Nephron progenitor cell (in vitro differentiated cells): Measurements from ENCODE around the gene LHPP.

ENCODE experiments used
- DNase-seq: peaks from one replicate; pipeline ENCODE4 v3.0.0; 2021
- H3K27ac Mint-ChIP-seq: 2 replicates; pipeline ENCODE4 v1.8.0; 2021; ENCODE audit warnings: mild to moderate bottlenecking, moderate library complexity, mixed read lengths
- H3K27me3 Mint-ChIP-seq: 2 replicates; pipeline ENCODE4 v1.8.0; 2021; ENCODE audit warnings: mild to moderate bottlenecking, low read depth, mixed read lengths; ENCODE audit not compliant: poor library complexity
- H3K36me3 Mint-ChIP-seq: 2 replicates; pipeline ENCODE4 v1.8.0; 2021; ENCODE audit warnings: low read depth, mixed read lengths
- H3K4me1 Mint-ChIP-seq: 2 replicates; pipeline ENCODE4 v1.8.0; 2021; ENCODE audit warnings: mixed read lengths
- H3K4me3 Mint-ChIP-seq: 2 replicates; pipeline ENCODE4 v1.8.0; 2021; ENCODE audit warnings: mild to moderate bottlenecking, moderate library complexity, mixed read lengths
- H3K9me3 Mint-ChIP-seq: 2 replicates; pipeline ENCODE4 v1.8.0; 2021; ENCODE audit warnings: mild to moderate bottlenecking, moderate library complexity, mixed read lengths
- TF ChIP-seq, protein P1 (sequence below): fragments of 200-600 bp; sonication (generic); IDR thresholded peaks from 2 replicates; pipeline ENCODE4 v1.5.0; 2021; ENCODE audit warnings: antibody characterized with exemption

LHPP gene

DNA sequence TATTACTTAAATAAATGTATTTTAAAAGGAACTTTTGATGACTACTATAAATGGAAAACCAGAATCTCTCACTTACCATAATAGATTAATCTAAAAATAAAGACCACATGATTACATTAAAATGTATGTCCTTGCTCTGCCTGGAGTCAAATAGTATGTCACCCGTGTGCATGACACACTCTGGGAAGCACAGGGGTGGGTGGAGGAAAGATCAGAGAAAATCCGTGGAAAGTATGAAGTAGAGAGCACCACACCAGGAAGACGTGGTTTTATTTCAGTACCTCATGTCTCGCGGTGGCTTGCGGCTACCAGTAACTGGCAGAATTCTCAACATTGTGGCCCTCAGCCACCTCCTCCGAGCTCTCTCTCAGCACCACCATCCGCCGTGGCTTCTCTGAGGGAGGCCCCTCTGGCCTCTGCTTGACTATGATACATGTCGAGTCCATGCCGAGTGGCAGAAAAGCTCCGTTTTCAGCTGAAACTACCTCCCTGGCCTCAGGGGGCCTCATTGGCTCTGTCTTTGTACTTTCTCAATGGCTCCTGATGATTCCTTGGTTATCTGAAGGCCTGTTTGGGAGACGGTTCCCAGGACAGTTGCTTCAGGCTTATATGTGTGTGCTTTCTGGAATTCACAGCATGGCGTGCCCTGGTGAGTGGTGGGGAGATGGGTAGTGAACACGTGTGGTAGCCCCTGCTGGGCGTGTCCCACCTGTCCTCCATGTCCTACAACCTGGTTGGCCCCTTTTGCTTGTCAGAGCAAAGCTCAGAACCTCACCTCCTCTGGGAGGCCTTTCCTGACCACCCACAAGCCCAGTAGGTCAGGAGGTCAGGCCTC, 49.8 kb downstream of the LHPP start:
- H3K27me3 Mint-ChIP-seq: peaks cover 21% of the 10 kb centered on the region
- peaks cover 36% of the 10 kb centered on the region for H3K4me1 Mint-ChIP-seq
- H3K27ac Mint-ChIP-seq: no peak overlapping the region
- H3K36me3 Mint-ChIP-seq: peaks cover 8% of the 10 kb centered on the region
- H3K4me3 Mint-ChIP-seq: no peak overlapping the region
- TF ChIP-seq, protein P1, sequence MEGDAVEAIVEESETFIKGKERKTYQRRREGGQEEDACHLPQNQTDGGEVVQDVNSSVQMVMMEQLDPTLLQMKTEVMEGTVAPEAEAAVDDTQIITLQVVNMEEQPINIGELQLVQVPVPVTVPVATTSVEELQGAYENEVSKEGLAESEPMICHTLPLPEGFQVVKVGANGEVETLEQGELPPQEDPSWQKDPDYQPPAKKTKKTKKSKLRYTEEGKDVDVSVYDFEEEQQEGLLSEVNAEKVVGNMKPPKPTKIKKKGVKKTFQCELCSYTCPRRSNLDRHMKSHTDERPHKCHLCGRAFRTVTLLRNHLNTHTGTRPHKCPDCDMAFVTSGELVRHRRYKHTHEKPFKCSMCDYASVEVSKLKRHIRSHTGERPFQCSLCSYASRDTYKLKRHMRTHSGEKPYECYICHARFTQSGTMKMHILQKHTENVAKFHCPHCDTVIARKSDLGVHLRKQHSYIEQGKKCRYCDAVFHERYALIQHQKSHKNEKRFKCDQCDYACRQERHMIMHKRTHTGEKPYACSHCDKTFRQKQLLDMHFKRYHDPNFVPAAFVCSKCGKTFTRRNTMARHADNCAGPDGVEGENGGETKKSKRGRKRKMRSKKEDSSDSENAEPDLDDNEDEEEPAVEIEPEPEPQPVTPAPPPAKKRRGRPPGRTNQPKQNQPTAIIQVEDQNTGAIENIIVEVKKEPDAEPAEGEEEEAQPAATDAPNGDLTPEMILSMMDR: no peak
- no peak for DNase-seq
- peaks cover 15% of the 10 kb centered on the region for H3K9me3 Mint-ChIP-seq

DNA sequence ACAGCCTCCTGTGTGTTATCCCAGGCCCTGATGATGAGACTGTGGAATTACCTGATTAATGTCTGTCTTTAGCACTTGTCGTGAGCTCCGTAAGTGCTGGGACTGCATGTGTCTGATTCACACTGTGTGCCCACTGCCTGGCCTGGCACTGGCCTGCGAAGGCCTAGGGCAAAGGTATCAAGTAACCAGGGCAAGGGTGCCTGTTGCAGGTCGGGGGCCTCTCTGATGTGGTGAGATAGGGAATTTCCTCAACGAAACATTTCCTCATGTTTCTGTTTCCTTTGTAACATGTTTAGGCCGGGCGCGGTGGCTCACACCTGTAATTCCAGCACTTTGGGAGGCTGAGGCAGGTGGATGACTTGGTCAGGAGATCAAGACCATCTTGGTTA, 50.4 kb downstream of the LHPP start:
- H3K4me3 Mint-ChIP-seq: no peak overlapping the region
- H3K9me3 Mint-ChIP-seq: peaks cover 15% of the 10 kb centered on the region
- TF ChIP-seq, protein P1: no peak
- peaks cover 8% of the 10 kb centered on the region for H3K36me3 Mint-ChIP-seq
- DNase-seq: no peak
- peaks cover 42% of the 10 kb centered on the region for H3K4me1 Mint-ChIP-seq
- no peak overlapping the region for H3K27ac Mint-ChIP-seq
- peaks cover 23% of the 10 kb centered on the region for H3K27me3 Mint-ChIP-seq

DNA sequence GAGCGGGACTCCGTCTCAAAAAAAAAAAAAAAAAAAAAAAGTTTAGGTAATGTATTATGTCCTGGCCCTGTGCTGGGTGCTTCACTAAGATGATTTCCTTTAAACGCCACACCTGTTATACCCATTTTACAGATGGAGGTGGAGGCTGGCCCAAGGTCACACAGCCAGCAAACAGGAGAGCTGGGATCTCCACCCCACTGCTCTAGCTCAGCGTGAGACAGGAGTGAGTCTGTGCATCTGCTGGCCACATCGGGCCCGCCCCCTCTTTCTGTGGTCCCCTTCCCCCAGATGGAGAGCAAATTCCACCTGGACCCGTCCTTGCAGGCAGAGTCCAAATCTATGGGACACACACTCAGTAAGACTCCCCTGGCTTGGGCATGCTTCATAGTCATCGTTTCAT, 51.0 kb downstream of the LHPP start:
- peaks cover 8% of the 10 kb centered on the region for H3K36me3 Mint-ChIP-seq
- no peak overlapping the region for H3K4me3 Mint-ChIP-seq
- H3K27ac Mint-ChIP-seq: no peak overlapping the region
- DNase-seq: no peak
- H3K9me3 Mint-ChIP-seq: peaks cover 15% of the 10 kb centered on the region
- peaks cover 23% of the 10 kb centered on the region for H3K27me3 Mint-ChIP-seq
- H3K4me1 Mint-ChIP-seq: peaks cover 47% of the 10 kb centered on the region
- TF ChIP-seq, protein P1: no peak

DNA sequence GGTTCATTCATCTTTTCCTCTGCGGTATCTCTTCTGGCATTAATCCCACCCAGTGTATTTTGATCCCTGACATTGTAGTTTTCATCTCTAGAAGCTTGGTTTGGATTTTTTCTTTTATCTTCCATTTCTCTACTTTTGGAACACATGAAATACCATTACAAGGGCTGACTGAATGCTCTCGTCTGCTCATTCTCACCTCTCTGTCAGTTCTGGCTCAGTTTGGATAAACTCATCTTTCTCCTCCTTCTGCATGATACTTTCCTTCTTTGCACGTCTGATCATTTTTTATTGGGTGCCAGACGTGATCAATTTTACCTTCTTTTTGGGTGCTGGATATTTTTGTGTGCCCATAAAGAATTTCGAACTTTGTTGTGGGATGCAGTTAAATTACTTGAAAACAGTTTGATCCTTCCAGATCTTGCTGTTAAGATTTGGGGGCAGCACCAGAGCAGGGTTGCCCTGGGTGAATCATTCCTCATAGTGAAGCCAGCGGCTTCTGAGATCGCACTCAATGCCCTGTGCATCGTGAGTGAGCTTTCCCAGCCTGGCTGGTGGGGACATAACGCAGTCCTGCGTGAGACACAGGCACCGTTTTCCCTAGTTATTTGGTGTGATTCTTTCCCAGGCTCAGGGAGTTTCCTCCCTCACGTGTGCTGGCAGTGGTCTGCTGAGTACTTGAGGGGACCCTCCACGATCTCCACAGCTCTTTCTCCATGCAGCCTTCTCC, 53.8 kb downstream of the LHPP start:
- Mint-ChIP-seq H3K27me3 (peaks cover 13% of the 10 kb centered on the region), H3K36me3 (peaks cover 12% of the 10 kb centered on the region), H3K4me1 (peaks cover 43% of the 10 kb centered on the region), H3K27ac (peak overlapping the region; percentile 68), H3K4me3 (no peak overlapping the region), H3K9me3 (peaks cover 15% of the 10 kb centered on the region)
- TF ChIP-seq, protein P1: no peak
- DNase-seq: no peak

DNA sequence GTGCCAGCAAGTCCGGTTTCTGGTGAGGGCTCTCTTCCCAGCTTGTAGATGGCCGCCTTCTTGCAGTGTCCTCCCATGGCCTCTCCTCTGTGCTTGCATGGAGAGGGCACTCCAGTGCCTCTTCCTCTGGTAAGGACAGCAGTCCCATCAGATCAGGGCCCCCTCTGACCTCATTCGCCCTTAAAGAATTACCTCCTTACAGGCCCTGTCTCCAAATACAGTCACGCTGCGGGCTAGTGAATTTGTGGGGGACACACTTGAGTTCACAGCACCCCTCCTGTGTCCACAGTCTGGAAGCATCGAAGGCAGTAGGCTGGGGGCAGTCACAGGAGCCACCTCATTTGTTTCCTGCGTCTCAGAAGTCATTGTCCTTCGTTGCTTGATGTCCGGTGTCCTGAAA, 54.6 kb downstream of the LHPP start:
- peaks cover 15% of the 10 kb centered on the region for H3K9me3 Mint-ChIP-seq

More for the DNA sequence above, 54.6 kb downstream of the LHPP start:
- Mint-ChIP-seq H3K4me3 (peak overlapping the region; percentile 42), H3K4me1 (peaks cover 42% of the 10 kb centered on the region), H3K27me3 (peaks cover 13% of the 10 kb centered on the region), H3K27ac (peak overlapping the region; percentile 68), H3K36me3 (peaks cover 12% of the 10 kb centered on the region)
- TF ChIP-seq, protein P1: no peak
- no peak for DNase-seq
